ENCODE measurements around the gene SCIMP. TPM values are rescaled to one million over a fixed set of nuclear protein-coding genes. Genes with fewer than 3 reads are reported as not detected.

The SCIMP gene
- polyA plus RNA-seq, 1 donor from 2014 or later: not detected

GRCh38 chr17:5254903-5255521, 20.4 kb upstream of the SCIMP start:
- no peak overlapping the region for H3K4me2 ChIP-seq (ENCODE audit: low read length)
- H3F3A ChIP-seq (ENCODE audit: insufficient read depth, low read length, poor library complexity, severe bottlenecking): no peaks in the 10 kb centered on the region
- no peak overlapping the region for H2AFZ ChIP-seq (ENCODE audit: low read depth, low read length)
- H3K9me3 ChIP-seq (ENCODE audit: low read length): no peaks in the 10 kb centered on the region
- H3K9ac ChIP-seq (ENCODE audit: low read length): no peak overlapping the region
- H3K4me3 ChIP-seq (ENCODE audit: low read length): no peak overlapping the region
- no peak overlapping the region for H3K27ac ChIP-seq (ENCODE audit: low read length)
- no peaks in the 10 kb centered on the region for H3K79me2 ChIP-seq (replicated peaks; ENCODE audit: insufficient read depth, low read length)
- TF ChIP-seq REST (IDR thresholded peaks at IDR 0.05; ENCODE audit: borderline replicate concordance): no peak
- no peak for TF ChIP-seq EZH2 (IDR thresholded peaks at IDR 0.05; ENCODE audit: borderline replicate concordance, insufficient read depth, low read length, poor library complexity, severe bottlenecking)
- no peaks in the 10 kb centered on the region for H4K20me1 ChIP-seq (ENCODE audit: insufficient read depth)
- H3K9me2 ChIP-seq (ENCODE audit: insufficient read depth, low read length): no peaks in the 10 kb centered on the region
- no peaks in the 10 kb centered on the region for H3K27me3 ChIP-seq (ENCODE audit: insufficient read depth, low read depth, low read length)
- no peaks in the 10 kb centered on the region for H3K36me3 ChIP-seq (ENCODE audit: insufficient read depth, low read length)

GRCh38 chr17:5254414-5254813, 19.8 kb upstream of the SCIMP start:
- Histone ChIP-seq H3K9ac (ENCODE audit: low read length) (no peak overlapping the region), H3K9me3 (ENCODE audit: low read length) (no peaks in the 10 kb centered on the region), H3K79me2 (replicated peaks; ENCODE audit: insufficient read depth, low read length) (no peaks in the 10 kb centered on the region), H4K20me1 (ENCODE audit: insufficient read depth) (no peaks in the 10 kb centered on the region), H3K4me3 (ENCODE audit: low read length) (no peak overlapping the region), H2AFZ (ENCODE audit: low read depth, low read length) (no peak overlapping the region), H3K27ac (ENCODE audit: low read length) (no peak overlapping the region), H3K27me3 (ENCODE audit: insufficient read depth, low read depth, low read length) (no peaks in the 10 kb centered on the region), H3K36me3 (ENCODE audit: insufficient read depth, low read length) (no peaks in the 10 kb centered on the region), H3K9me2 (ENCODE audit: insufficient read depth, low read length) (no peaks in the 10 kb centered on the region), H3K4me2 (ENCODE audit: low read length) (no peak overlapping the region), H3F3A (ENCODE audit: insufficient read depth, low read length, poor library complexity, severe bottlenecking) (no peaks in the 10 kb centered on the region)
- TF ChIP-seq EZH2 (IDR thresholded peaks at IDR 0.05; ENCODE audit: borderline replicate concordance, insufficient read depth, low read length, poor library complexity, severe bottlenecking) (no peak), EP300 (conservative IDR thresholded peaks at IDR 0.05; ENCODE audit: poor library complexity, severe bottlenecking) (no peak), MXI1 (conservative IDR thresholded peaks at IDR 0.05; ENCODE audit: poor library complexity, severe bottlenecking) (no peak), RAD21 (conservative IDR thresholded peaks at IDR 0.05) (no peak), CTCF (IDR thresholded peaks at IDR 0.05; ENCODE audit: poor library complexity, severe bottlenecking) (no peak), POLR2AphosphoS5 (IDR thresholded peaks at IDR 0.05) (no peak), SMC3 (conservative IDR thresholded peaks at IDR 0.05; ENCODE audit: poor library complexity) (no peak), REST (IDR thresholded peaks at IDR 0.05; ENCODE audit: borderline replicate concordance) (no peak), TAF1 (IDR thresholded peaks at IDR 0.05; ENCODE audit: low read depth) (no peak)

Measured in neural cell (in vitro differentiated cells).